ENCODE measurements around the gene UAP1L1.

The UAP1L1 gene

GRCh38 chr9:137103206-137103999, 26.1 kb downstream of the UAP1L1 start:
- DNase-seq = no peak

- DNase-seq = no peak
Observed at GRCh38 chr9:137105814-137106661, 28.7 kb downstream of the UAP1L1 start.

GRCh38 chr9:137106662-137107250, 29.4 kb downstream of the UAP1L1 start:
- no peak for DNase-seq

DNA sequence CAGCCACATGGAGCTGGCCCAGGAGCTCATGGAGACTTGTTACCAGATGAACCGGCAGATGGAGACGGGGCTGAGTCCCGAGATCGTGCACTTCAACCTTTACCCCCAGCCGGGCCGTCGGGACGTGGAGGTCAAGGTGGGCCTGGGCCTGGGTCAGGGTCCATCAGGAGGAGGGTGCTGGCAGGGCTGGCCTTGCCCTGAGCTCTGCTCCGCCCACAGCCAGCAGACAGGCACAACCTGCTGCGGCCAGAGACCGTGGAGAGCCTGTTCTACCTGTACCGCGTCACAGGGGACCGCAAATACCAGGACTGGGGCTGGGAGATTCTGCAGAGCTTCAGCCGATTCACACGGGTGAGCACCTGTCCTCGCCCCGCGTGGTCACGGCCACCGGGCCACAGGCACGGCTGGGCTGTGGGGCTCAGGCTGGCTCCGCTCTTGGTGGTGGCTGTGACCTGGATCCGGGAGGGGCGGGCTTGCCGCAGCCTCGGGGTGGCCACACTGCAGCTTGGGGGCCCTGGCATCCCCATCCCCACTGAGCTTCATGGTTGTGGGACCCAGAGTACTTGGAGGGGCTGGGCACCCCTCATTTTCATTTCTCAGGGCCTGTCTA, 30.1 kb downstream of the UAP1L1 start:
- DNase-seq = no peak

- DNase-seq = no peak
Observed at GRCh38 chr9:137107982-137108381, 30.7 kb downstream of the UAP1L1 start.

- DNase-seq = no peak
Observed at GRCh38 chr9:137108608-137109249, 31.4 kb downstream of the UAP1L1 start.

DNA sequence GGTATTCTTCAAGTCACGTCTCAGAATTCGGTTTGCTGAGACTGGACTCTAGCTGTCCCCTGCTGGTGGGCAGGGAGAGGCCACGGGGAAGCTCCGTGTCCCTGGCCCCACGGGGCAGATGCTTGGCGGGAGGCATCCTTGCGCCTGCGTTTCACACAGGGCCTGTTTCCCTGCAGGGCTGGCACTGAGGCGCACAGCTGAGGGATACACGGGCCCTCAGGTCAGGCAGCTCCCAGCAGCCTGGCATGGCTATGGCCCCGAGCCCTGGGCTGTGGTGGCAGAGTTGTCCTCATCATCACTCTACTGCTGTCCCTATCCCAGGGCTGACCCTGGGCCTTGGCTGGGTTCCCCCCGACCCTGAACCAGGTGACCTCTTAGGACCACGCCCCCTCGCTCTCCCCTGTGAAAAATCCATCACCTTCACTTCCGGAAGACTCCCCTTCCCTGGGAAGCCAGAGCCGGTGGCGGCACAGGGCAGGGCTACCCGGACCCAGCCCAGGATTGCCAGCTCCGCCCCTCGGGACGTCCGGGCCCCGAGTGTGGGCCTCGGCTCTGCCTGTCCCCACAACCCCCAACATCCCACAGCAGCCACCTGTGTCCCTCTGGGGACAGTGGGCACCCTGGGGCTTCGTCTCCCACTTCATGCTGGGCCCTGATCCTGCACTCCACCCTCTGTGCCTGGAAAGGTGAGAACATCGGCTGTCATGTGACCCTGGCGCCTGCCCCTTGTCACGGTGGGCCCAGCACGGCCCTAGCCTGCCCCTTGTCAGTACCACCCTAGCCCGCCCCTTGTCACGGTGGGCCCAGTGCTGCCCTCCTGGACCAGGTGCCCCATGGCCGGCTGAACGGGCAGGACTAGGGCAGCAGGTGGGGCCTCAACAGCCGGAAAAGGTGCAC, 32.2 kb downstream of the UAP1L1 start:
- no peak for DNase-seq

DNA sequence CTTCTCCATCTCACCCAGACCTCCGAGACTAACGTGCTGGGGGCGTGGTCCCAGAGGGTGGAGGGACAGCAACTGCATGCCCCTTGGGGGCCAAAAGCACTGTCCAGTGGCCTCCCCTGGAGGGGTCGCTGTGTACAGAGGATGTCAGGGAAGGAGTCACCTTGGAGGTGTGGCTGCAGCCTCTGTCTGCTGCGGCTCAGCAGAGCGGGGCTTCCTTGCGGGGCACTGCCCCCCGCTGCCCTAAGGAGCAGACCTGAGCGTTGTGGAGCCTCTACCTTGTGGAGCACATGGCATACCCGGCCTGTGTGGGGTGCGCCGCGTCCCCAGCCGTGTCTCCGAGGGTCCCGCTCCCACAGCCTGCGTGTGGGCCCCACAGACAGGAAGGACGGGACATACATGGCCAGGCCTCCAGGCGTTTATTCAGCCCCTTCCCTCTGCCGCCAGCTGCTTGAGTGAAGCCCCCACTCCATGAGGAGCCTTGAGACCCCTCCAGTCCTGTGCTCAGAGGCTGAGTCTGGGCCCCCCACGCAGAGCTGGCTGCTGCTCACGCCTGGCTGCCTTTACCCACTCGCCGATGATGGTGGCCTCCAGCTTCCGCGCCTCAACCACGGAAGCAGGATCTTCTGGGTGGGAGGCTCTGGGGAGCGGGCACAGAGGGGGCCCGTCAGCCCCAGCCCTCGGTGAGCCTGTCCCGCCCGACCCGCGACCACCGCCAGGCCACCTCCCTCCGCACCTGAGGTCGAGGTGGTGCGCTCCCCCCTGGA, 33.0 kb downstream of the UAP1L1 start:
- no peak for DNase-seq

- DNase-seq = no peak
Observed at GRCh38 chr9:137110911-137111787, 33.8 kb downstream of the UAP1L1 start.

DNA sequence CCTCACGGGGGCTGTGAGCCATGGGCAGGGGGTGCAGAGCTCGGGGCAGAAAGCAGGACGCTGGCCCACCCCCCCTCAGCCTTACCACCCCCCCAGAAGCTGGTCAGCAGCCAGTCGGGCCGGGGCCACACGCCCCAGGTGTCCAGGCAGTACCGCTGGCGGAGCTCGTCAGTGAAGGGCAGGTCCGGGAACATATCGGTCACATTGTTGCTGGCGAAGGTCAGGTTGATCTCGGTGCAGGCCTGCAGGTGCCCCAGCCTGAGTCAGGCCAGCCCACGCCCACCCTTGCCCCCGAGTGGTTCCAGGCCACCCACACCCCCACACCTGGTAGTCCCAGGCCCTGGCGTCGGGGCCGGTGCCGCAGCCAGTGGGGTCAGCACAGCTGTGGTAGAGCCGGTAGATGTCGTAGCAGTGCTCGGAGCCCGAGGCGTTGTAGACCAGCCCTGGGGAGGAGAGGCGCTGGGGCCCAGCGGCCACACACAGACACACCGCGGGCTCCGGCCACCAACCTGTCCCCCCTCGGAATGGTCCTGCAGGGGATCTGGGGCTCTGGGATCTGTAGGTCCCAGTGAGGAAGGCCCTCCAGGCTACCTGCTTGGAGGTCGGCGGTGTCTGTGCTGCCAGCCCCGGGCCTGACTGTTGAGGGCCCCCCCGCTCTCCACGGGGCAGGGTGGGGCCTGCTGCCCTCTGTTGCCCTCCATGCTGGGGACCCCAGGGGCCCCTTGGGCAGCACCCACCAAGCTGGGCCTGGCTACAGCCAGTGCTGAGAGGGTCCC, 34.7 kb downstream of the UAP1L1 start:
- DNase-seq = no peak

GRCh38 chr9:137112564-137113384, 35.5 kb downstream of the UAP1L1 start:
- no peak for DNase-seq

GRCh38 chr9:137113385-137114159, 36.3 kb downstream of the UAP1L1 start:
- DNase-seq = peak in 1 of 2 experiments; percentile 11

DNA sequence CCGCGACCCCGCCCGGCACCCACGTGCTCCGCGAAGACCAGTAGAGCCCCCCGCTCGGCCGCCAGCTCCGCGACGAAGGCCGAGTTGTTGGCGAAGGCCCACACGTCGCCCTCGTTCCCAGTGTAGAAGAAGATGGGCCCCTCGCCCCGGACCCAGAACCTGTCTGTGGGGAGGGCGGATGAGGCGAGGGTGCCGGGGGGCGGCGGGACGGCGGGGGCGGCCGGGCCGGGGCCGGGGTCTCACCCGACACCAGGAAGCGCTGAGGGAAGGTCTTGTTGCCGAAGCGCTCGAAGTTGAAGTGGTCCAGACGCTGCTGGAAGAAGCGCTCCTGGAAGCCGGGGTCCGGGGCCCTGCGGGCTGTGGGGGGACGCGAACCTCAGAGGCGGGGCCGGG, 36.9 kb downstream of the UAP1L1 start:
- DNase-seq = no peak

GRCh38 chr9:137114613-137115393, 37.5 kb downstream of the UAP1L1 start, which contains the start of gene DPP7:
TSS of gene DPP7 (minus strand) at chr9:137114733. CDS start at chr9:137114713, 20 bp downstream.
- DNase-seq = peak; percentile 47 to 57

DNA sequence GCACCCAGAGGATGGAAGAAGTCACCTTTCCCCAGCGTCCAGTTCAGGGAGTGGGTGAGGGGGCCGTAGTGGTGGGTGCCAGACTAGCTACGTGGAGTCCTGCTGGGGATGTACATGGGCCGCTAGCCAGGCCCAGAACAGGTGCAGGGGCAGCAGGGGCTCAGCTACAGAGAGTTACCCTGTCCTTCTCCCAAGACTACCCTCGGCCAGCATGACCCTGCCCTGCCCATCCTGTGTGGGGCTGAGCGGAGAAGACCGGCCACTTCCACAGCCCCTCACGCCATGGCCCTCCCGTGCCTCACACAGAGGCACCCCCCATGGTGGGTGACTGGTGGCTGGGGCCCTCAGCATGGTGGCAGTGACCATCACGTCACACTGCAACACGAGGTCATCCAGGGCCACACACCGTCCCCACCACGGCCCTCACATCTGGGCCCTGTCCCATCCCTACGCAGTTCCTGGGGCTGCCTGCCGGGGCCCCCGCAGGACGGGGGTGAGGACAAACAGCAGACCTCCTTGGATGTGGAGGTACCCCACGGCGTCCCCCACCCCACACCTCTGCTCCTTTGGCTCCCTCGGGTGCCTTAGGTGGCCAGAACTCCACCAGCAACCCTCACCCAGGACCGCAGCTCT, 38.2 kb downstream of the UAP1L1 start:
- no peak for DNase-seq

GRCh38 chr9:137116027-137116507, 38.8 kb downstream of the UAP1L1 start:
- DNase-seq = no peak

Measured in NCI-H2081 (cell line).